Measurements from ENCODE around the gene RPP25. TPM values are rescaled to one million over a fixed set of nuclear protein-coding genes. Genes with fewer than 3 reads are reported as not detected.

RPP25 gene
- total and polyA plus RNA-seq, 8 donors: 3.0 to 6.7 (median 4.7) TPM

DNA sequence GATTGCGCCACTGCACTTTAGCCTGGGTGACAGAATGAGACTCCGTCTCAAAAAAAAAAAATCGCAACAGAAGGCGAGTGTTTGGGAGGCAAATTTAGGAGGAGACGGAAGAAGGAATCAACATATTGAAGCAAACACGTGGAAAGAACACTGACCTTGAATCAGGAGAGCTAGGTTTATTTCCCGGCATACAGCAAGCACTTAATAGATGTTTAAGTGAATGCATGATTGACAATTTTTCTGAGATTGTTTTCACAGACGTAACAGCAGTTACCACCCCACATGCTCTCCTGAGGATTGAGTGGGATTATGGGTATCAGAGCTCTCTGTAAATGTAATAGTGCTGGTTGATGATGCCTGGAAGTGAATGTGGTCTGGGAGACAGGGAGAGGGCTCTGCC, 5.6 kb upstream of the RPP25 start:
- Histone ChIP-seq H3K4me3 (no peak overlapping the region), H3K36me3 (no peaks in the 10 kb centered on the region), H3K4me1 (peaks cover 0 to 7% (median 5%) of the 10 kb centered on the region in 3 donors), H3K27me3 (no peaks in the 10 kb centered on the region), H3K27ac (no peak overlapping the region), H3K9me3 (no peaks in the 10 kb centered on the region)
- intact Hi-C loops (cut with DNase I): no loop called here
- WGBS, 2 donors: 80 to 81% methylated on average over 8 of the region's 8 CpGs
- TF ChIP-seq, protein P1, sequence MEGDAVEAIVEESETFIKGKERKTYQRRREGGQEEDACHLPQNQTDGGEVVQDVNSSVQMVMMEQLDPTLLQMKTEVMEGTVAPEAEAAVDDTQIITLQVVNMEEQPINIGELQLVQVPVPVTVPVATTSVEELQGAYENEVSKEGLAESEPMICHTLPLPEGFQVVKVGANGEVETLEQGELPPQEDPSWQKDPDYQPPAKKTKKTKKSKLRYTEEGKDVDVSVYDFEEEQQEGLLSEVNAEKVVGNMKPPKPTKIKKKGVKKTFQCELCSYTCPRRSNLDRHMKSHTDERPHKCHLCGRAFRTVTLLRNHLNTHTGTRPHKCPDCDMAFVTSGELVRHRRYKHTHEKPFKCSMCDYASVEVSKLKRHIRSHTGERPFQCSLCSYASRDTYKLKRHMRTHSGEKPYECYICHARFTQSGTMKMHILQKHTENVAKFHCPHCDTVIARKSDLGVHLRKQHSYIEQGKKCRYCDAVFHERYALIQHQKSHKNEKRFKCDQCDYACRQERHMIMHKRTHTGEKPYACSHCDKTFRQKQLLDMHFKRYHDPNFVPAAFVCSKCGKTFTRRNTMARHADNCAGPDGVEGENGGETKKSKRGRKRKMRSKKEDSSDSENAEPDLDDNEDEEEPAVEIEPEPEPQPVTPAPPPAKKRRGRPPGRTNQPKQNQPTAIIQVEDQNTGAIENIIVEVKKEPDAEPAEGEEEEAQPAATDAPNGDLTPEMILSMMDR (IDR thresholded peaks at IDR 0.05): no peak
- no peak for DNase-seq
- ATAC-seq: no peak
- FAIRE-seq: no peak

DNA sequence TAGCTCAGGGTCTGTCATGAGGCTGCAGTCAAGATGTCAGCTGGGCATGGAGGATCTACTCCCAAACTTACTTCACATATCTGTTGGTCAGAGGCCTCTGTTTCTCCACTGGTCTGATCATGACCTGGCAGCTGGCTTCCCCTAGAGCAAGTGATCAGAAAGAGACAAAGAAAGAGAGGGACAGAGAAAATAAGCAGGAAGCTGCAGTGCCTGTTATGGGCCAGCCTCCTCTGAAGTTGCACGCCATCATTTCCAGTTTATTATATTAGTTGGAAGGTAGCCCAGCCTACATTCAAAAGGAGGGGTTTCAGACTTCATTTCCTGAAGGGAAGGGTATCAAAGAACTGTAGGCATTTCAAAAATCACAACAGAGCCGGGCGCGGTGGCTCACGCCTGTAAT, 5.0 kb upstream of the RPP25 start:
- Histone ChIP-seq H3K4me3 (no peak overlapping the region), H3K36me3 (no peaks in the 10 kb centered on the region), H3K4me1 (peaks cover 0 to 7% (median 5%) of the 10 kb centered on the region in 3 donors), H3K27ac (no peak overlapping the region), H3K9me3 (no peaks in the 10 kb centered on the region), H3K27me3 (no peaks in the 10 kb centered on the region)
- no peak for ATAC-seq
- DNase-seq: no peak
- no peak for FAIRE-seq
- WGBS, 2 donors: 91 to 93% methylated on average over 5 of the region's 5 CpGs
- intact Hi-C loops (cut with DNase I): no loop called here
- TF ChIP-seq, protein P1 (IDR thresholded peaks at IDR 0.05): no peak

DNA sequence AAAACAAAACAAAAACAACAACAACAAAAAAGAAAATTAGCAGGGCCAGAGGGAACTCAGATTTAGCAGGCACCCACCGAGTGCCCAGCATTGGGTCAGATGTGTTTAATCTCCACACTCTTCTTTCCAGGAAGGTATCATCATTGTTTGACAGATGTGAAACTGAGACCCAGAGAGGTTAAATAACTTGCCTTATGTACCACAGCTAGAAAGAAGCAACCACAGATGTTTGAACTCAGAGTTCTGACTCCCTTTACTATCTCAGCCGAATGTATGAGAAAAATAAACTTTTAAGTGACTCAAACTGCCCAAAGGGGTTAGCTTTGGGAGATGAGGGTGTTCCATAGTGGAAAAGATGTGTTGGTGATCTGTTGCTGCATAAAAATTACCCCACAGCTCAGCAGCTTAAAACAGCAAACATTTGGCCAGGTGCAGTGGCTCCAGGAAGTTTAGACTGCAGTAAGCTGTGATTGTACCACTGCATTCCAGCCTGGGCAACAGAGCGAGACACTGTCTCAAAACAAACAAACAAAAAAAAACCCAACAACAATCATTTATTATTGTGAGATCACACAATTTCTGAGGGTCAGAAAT, 4.5 kb upstream of the RPP25 start:
- TF ChIP-seq, protein P1 (IDR thresholded peaks at IDR 0.05): no peak
- no peak for FAIRE-seq
- no peak for ATAC-seq
- no peaks in the 10 kb centered on the region for H3K9me3 ChIP-seq
- no peak overlapping the region for H3K27ac ChIP-seq
- H3K4me3 ChIP-seq: no peak overlapping the region
- peaks cover 0 to 7% (median 5%) of the 10 kb centered on the region in 3 donors for H3K4me1 ChIP-seq
- no peaks in the 10 kb centered on the region for H3K27me3 ChIP-seq
- 39 to 43% methylated on average over 3 of the region's 3 CpGs for WGBS, 2 donors
- no peaks in the 10 kb centered on the region for H3K36me3 ChIP-seq
- intact Hi-C loops (cut with DNase I): no loop called here
- DNase-seq: no peak

DNA sequence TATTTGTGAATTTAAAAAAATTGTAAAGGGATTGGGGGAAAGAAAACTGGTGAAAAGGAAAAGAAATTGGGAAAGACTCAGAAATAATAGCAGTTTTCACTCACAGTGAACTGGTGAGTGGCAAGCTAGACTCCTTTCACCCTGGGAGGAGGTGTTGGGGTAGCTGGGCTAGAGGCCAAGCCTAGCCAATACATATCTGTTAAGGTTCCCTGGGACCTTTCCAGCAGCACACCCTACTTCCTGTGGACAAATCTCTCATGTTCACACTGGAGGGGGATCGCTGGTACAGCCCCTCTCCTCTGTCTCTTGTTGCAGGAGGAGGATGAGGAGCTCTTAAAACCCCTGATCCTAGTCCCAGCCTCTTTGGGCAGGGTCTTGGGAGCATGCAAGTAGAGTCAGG, 3.7 kb upstream of the RPP25 start:
- TF ChIP-seq, protein P1 (IDR thresholded peaks at IDR 0.05): no peak
- Histone ChIP-seq H3K27me3 (no peaks in the 10 kb centered on the region), H3K9me3 (no peaks in the 10 kb centered on the region), H3K36me3 (no peaks in the 10 kb centered on the region), H3K4me1 (peaks cover under 1 to 8% (median 5%) of the 10 kb centered on the region in 3 donors), H3K4me3 (no peak overlapping the region), H3K27ac (no peak overlapping the region)
- 40 to 53% methylated on average over 1 of the region's 1 CpG for WGBS, 2 donors
- FAIRE-seq: no peak
- no peak for ATAC-seq
- DNase-seq: no peak
- intact Hi-C loops (cut with DNase I): no loop called here

DNA sequence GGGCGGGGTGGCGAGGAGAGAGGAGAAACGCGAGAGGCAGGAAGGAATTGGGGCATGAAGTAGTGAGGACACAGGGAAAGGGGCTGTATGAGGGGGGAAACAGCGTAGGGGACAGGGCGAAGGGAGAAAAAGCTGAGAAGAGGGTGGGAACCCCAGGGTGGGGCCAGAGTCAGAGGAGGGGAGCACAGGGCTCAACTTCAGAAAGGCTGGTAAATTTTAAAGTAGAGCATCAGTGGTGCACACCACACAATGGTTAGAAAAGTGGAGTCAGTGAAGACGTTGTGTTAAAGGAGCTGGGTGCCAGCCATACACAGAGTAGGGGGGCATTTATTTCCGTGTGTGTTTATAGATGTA, 3.0 kb upstream of the RPP25 start:
- Histone ChIP-seq H3K9me3 (no peaks in the 10 kb centered on the region), H3K4me3 (peak overlapping the region in 1 of 4 donors; percentile 80), H3K27me3 (no peaks in the 10 kb centered on the region), H3K36me3 (no peaks in the 10 kb centered on the region), H3K4me1 (peaks cover 5 to 16% (median 8%) of the 10 kb centered on the region in 3 donors), H3K27ac (no peak overlapping the region)
- FAIRE-seq (no peak), DNase-seq (no peak), ATAC-seq (no peak)
- WGBS, 2 donors: 42 to 47% methylated on average over 8 of the region's 8 CpGs
- TF ChIP-seq, protein P1 (IDR thresholded peaks at IDR 0.05): no peak
- intact Hi-C loops (cut with DNase I): loop anchor here in 2 of 3 donors (10.0 kb wide), 2 partner anchors 245 to 325 kb away; partner anchors contain the start of gene C15orf39 (in 1 of the 2)

Data from pancreas (tissue), 10 donors.